Fibroblast of mammary gland (primary cell): ENCODE measurements around the gene ISM1.

ENCODE experiments used
- DNase-seq: peaks from one replicate; pipeline ENCODE4 v3.0.0-alpha.2; 2010; ENCODE audit warnings: low read depth
- H3K4me3 ChIP-seq: 2 replicates; pipeline ENCODE4 v1.5.1; 2011; ENCODE audit warnings: low read depth, mild to moderate bottlenecking, low read length, moderate library complexity; ENCODE audit not compliant: control insufficient read depth
- TF ChIP-seq, protein P1 (sequence below): conservative IDR thresholded peaks from 2 replicates; pipeline ENCODE4 v1.5.1; 2011; ENCODE audit warnings: low read depth, low read length, inconsistent platforms; ENCODE audit not compliant: control insufficient read depth, insufficient read depth

Gene ISM1

DNA sequence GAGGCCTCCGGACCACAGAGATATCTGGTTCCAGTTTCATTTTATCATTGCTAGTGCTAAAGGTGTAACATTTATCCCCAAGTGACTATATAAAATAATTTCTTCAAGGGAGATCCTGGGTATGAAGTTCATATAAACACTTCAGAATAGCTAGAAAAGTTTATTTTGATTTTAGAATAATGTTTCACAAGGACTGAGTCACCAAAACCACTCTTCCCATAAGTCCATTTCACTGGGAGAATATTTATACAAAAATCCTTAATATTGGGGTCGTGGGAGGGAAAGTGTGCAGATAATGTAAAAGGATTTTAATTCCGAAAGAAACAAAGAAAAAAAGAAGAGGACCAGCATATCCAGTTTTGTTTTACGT lies 128.1 kb downstream of the ISM1 start:
- DNase-seq, result no peak
- TF ChIP-seq, protein P1, sequence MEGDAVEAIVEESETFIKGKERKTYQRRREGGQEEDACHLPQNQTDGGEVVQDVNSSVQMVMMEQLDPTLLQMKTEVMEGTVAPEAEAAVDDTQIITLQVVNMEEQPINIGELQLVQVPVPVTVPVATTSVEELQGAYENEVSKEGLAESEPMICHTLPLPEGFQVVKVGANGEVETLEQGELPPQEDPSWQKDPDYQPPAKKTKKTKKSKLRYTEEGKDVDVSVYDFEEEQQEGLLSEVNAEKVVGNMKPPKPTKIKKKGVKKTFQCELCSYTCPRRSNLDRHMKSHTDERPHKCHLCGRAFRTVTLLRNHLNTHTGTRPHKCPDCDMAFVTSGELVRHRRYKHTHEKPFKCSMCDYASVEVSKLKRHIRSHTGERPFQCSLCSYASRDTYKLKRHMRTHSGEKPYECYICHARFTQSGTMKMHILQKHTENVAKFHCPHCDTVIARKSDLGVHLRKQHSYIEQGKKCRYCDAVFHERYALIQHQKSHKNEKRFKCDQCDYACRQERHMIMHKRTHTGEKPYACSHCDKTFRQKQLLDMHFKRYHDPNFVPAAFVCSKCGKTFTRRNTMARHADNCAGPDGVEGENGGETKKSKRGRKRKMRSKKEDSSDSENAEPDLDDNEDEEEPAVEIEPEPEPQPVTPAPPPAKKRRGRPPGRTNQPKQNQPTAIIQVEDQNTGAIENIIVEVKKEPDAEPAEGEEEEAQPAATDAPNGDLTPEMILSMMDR, result no peak
- no peak overlapping the region for H3K4me3 ChIP-seq
